Measurements from ENCODE around the gene PDE10A.
"Not testable (repeated sequence)": the region's sequence is repeated elsewhere in the genome, so short reads cannot be mapped to it uniquely, and the experiment has no call there.

The PDE10A gene

DNA sequence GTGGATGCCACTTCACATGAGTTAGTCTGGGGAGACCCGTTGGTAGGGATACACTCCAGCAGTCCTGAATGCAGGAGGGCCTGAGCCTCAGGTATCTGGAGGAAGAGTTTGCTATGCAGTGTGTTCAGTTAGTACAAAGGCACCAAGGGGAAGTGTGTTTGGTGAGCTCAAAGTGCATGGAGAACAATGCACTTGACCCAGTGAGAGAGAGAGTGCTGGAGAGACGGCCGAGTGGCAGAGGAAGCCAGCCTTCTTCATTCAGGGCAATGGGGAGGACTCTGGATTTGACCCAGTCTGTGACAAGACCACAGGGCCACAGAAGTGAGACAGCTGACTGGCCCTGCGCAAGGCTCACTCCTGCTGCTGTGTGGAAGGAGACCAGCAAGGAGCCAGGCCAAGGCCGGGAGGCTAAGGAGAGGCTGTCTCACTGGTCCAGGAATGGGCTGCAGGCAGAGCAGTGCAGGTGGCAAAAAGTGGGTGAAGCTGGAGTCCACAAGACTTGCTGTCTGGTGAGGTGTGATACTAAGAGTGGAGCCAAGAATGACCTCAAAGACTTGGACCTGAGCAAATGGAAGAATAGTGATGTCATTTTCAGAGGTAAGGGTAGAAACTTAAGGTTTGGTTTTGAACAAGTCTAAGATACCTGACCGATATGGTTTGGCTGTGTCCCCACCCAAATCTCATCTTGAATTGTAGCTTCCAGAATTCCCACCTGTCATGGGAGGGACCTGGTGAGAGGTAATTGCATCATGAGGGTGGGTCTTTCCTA, 38.0 kb downstream of the PDE10A start:
- no peak for DNase-seq (ENCODE audit: low spot score)

DNA sequence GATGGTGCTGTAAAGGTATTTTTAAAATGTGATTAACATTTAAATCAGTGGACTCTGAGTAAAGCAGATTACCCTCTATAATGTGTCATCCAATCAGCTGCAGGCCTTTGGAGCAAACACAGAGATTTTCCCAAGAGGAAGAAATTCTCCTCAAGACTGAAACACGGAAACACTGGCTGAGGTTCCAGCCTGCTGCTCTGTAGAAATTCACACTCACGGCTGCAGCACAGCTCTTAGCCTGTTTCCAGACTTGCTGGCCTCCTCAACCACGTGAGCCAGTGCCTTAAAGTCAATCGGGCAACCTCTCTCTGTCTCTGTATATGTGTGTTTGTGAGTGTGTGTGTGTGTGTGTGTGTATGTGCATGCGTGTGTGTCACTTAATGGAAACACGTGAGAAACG, 41.1 kb downstream of the PDE10A start:
- no peak for DNase-seq (ENCODE audit: low spot score)

DNA sequence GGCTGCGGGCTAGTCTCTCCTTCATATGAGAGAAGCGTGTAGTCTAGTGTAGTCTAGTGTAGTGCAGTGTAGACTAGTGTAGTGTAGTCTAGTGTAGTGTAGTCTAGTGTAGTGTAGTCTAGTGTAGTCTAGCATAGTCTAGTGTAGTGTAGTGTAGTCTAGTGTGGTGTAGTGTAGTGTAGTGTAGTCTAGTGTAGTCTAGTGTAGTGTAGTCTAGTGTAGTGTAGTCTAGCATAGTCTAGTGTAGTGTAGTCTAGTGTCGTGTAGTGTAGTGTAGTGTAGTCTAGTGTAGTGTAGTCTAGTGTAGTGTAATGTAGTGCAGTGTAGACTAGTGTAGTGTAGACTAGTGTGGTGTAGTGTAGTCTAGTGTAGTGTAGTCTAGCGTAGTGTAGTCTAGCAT, 44.1 kb downstream of the PDE10A start:
- DNase-seq (ENCODE audit: low spot score), result not testable (repeated sequence)

- no peak for DNase-seq (ENCODE audit: low spot score)
These were observed 44.8 kb downstream of the PDE10A start for GRCh38 chr6:165618241-165618640.

DNA sequence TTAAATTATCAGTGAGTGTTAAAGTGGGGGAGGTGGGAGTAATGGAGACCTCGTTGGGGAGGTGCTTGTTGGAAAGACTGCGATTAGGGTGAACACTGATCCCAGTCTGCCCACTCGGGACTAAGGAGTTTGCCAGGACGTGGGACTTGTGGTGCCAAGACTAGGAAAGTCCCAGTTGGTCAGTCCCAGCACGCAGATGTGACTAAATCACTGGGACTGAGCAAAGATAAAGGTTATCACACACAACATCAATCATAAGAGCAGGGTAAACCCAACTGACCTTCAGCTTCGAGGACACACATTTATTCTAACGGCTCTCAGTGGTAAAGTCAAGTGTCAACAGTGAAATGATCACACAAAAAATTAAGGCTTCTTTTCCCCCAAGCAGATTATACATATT, 45.5 kb downstream of the PDE10A start:
- DNase-seq (ENCODE audit: low spot score), result no peak

DNA sequence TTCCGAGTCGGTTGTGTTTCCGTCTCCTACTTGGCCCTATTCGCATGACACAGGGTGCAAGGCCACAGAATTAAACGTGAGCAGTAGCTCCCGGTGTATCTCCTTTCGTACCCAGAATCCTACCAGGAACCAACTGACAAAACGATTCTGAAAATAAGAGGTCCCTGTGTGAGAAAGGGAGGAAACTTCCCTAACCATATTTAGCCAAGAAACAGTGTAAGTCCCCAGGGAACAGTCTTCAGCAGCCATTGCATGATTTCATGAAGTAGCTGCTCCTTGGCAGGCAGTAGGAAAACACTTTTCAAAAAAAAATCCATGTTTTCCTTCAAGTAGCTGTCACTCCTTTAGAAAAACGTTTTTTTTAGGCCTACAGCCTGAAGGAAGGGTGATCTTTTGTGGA, 46.9 kb downstream of the PDE10A start:
- DNase-seq (ENCODE audit: low spot score), result no peak

GRCh38 chr6:165615636-165616035, 47.4 kb downstream of the PDE10A start:
- DNase-seq (ENCODE audit: low spot score), result no peak

DNA sequence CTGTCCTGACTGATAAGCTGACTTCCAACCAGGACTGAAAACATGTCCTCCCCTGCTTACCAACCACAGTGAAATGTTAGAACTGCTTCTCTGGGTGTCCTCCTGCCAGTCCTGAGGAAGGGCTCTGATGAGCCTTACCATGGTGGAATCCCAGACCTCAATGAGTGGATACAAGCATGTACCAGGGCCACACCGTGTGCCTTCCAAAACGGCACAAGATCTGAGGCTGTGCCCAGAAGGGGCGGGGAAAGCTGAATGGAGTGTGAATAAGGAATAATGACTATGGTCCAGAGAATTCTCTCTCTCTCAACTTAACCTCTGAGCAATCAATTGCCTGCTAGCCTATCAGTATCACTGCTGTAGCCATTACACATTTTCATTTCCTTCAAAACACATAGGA, 51.7 kb downstream of the PDE10A start:
- no peak for DNase-seq (ENCODE audit: low spot score)

DNA sequence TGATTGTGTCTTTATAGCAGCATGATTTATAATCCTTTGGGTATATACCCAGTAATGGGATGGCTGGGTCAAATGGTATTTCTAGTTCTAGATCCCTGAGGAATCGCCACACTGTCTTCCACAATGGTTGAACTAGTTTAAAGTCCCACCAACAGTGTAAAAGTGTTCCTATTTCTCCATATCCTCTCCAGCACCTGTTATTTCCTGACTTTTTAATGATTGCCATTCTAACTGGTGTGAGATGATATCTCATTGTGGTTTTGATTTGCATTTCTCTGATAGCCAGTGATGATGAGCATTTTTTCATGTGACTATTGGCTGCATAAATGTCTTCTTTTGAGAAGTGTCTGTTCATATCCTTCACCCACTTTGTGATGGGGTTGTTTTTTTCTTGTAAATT, 54.5 kb downstream of the PDE10A start:
- DNase-seq (ENCODE audit: low spot score), result not testable (repeated sequence)

- DNase-seq (ENCODE audit: low spot score), result no peak
These were observed 56.4 kb downstream of the PDE10A start for GRCh38 chr6:165606740-165607008.

DNA sequence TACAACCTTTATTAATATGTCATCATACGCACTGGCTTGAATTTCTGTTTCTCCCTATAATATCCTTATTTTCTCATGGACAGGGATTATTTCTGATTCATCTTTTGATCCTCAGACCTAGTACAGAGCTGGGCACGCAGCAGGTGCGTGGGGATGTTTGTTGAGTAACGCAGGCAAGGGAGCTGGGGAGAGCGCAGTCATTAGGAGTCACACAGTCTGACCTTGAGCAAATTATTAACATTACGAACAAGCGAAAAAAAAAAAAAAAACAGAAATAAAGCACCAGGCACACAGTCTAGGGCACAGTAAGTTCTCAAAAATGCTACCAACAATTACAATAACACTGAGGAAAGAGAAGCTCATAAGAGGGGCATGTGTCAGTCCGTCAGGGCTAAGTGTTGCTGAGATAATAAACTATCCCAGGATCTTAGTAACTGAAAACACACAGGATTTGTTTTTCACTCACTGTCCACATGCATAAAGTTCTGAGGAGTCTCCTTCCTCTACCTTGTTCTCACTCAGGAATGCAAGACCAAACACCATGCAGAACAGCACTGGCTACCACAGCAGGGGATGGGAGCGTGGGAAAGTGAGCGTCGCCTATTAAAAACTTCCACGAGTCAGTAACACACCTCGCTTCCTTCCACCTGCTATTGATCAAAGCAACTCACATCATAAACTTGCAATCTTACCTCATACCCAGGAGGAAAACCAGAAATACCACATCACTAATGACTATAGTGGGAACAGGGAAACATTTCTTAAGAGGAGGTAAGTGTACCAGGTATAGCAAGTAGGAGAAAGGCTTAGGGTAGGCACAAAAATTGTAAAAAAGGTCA, 56.9 kb downstream of the PDE10A start:
- no peak for DNase-seq (ENCODE audit: low spot score)

DNA sequence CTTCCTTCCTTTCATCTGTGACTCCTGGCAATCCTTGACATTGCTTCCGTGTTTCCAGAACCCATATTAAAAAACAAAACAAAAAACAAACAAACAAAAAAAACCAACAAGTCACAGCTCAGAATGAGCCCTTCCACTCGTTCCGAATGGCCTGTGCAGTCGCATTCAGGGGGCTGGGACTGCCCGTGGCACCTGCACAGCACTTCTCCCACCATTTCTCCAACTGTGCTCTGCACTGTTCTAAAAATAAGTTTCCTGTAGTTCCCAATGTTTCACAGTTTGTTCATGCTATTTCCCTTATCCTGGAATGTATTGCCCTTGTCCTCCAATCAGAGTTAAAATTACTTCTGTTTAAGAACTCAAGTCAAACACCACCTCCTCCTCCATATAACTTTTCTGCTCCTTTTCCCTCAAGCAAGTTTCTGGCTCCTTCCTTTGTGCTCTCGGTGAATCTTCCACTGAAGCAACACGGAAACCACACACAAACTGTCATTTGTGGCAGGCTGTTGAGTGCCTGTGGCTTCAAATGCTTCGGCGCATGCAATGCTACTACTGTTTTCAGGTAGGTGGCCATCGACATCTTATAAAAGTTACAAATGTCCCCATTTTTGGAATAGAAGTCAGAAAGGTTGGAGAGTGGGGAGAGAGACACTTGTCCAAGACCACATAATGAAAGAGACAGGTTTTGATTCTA, 57.7 kb downstream of the PDE10A start:
- no peak for DNase-seq (ENCODE audit: low spot score)

DNA sequence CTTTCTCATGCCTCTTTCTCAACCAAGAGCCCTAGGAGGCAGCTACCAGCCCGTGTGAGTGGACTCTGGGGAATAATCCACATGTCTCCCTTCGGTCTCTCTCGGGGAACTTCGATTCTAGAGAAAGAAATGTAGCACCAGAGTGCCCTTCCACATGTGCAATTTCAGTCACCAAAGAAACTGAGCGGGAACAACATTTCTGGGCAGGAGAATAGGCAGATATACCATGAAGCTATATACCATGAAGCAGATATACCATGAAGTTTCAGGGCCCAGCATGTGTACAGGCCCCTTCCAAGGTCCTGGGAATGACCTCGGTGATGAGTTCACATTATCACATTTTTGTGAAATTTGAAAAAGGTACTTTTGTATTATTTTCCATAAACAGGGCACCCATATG, 60.8 kb downstream of the PDE10A start:
- DNase-seq (ENCODE audit: low spot score), result no peak

GRCh38 chr6:165600606-165601005, 62.4 kb downstream of the PDE10A start:
- no peak for DNase-seq (ENCODE audit: low spot score)

- DNase-seq (ENCODE audit: low spot score), result no peak
These were observed 63.2 kb downstream of the PDE10A start for GRCh38 chr6:165599596-165600487.

DNA sequence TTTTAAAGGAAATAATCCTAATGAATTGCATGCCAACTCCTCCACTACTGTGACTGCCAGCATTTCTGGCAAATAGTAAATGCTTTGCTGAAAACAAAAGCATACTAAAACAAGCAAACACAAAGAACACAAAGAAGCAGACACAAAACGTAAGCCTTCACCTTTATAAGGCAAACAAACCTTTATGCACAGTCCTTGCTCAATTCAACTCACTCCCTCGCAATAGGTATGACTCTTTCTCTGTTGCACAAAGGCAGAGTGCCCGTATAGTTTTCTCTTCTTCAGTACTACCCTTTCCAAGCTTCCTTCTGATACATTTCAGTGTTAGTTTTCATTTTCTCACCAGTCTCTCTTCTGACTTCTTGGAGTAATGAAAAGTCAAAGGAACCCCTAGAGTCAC, 63.9 kb downstream of the PDE10A start:
- DNase-seq (ENCODE audit: low spot score), result no peak

GRCh38 chr6:165597821-165598220, 65.2 kb downstream of the PDE10A start:
- no peak for DNase-seq (ENCODE audit: low spot score)

- no peak for DNase-seq (ENCODE audit: low spot score)
These were observed 68.3 kb downstream of the PDE10A start for GRCh38 chr6:165594584-165595333.

- not testable (repeated sequence) for DNase-seq (ENCODE audit: low spot score)
These were observed 70.1 kb downstream of the PDE10A start for GRCh38 chr6:165592947-165593346.

DNA sequence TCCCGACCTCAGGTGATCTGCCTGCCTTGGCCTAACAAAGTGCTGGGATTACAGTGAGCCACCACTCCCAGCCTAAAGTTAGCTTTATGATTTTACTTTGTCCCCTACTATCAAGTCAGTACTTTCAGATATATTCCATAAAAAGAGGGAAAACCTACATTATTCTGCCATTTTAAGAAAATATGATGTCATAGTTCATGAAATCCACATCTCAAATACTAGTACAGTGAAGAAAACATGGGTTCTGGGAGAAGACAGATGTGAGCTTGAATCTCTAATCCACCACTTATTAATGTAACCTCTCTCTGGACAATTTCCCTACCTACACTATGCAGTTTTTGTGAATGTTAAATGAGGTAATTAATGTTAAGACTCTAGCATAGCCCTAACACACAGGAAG, 74.5 kb downstream of the PDE10A start:
- no peak for DNase-seq (ENCODE audit: low spot score)

- DNase-seq (ENCODE audit: low spot score), result no peak
These were observed 75.8 kb downstream of the PDE10A start for GRCh38 chr6:165587206-165587605.

Measured in hematopoietic multipotent progenitor cell treated with erythropoietin and hydrocortisone succinate and interleukin-3 and kit ligand, for 17 days (in vitro differentiated cells).